GM21515 (cell line): ENCODE data around the gene TLE3.

ENCODE experiments used
- ATAC-seq: cut with Tn5 transposase; IDR thresholded peaks from one replicate; pipeline ENCODE4 v1.9.1; 2021; ENCODE audit not compliant: unreplicated experiment

The TLE3 gene

DNA sequence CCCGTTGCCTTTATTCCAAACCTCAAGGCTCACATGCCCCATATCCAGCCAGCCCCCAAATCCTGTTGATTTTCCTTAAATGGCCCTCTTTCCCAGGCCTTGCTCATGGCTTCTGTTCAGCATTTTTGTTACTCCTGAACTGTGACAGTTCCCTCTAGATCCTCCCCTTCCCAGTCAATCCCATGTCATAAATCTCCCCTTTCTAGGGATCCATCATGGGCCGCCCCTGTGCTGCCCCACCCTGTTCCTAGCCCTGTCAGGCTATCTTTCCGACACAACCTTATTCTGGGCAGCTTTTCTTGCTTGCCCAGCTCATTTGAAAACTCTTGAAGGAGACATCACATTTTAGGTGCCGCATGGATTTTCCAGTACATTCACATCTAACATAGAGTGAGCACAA is 84.8 kb downstream of the TLE3 start:
- ATAC-seq, result no peak

DNA sequence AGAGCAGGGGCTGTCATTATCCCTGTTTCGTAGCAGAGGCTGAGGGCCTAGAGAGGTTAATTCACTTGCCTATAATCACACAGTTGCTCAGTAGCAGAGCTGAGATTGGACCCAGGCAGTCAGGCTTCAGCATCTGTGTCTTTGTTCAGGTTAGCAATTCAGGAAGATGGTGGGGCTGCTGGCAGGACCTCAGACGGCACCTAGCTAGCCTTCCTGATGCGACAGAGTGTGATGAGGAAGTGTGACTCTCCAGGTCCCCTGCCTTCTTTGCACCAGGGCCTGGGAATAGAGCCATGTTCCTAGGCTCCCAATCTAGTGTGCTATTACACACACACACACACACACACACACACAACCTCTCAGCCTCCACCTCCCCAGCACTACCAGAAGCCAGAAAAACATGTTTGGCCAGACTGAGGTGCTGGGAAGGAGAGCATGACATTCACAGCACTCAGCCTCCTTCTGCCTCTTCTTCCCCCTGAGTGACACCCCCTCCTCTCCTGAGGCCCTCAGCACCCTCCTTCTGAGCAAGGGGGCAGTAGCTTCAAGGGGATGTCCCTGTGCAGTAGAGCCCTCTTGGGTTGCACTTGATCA is 88.9 kb downstream of the TLE3 start:
- ATAC-seq, result no peak

DNA sequence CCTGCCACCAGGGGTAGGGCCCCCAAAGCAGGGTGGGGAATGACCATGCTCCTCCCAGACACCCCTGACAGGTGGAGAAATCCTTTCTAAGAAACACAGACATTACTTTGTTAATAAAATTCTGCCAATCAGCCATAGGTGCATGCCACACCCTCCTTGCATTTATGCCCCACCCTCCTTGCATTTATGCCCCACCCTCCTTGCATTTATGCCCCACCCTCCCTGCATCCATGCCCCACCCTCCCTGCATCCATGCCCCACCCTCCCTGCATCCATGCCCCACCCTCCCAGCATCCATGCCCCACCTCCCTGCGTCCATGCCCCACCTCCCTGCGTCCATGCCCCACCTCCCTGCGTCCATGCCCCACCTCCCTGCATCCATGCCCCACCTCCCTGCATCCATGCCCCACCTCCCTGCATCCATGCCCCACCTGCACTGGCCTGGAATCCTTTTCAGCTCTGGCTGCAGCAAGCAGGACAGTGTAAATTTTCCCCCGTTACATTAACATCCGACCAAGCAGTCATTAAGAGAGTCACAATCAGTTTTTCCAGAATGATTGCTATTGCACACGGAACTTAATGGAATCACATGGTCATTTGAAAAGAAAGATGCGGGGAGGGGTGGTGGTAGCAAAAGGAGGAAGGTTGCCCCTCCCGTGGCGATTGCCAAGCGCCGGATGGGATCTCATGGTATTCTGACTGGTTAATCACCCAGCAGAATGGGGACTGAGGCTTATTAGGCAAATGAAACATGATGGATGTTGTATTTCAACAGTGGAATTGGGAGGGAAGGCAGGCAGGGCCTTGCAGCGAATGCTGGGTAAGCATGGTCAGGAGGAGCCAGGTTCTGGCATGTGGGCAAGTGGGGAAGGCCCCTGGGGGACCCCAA is 91.2 kb downstream of the TLE3 start:
- ATAC-seq, result no peak

- no peak for ATAC-seq
Measured at GRCh38 chr15:70004826-70005225, 92.9 kb downstream of the TLE3 start.

GRCh38 chr15:70002897-70003296 is 94.8 kb downstream of the TLE3 start:
- no peak for ATAC-seq

GRCh38 chr15:70001859-70002258 is 95.9 kb downstream of the TLE3 start:
- ATAC-seq, result no peak

- ATAC-seq, result no peak
Measured at GRCh38 chr15:69999392-70000085, 98.2 kb downstream of the TLE3 start.

DNA sequence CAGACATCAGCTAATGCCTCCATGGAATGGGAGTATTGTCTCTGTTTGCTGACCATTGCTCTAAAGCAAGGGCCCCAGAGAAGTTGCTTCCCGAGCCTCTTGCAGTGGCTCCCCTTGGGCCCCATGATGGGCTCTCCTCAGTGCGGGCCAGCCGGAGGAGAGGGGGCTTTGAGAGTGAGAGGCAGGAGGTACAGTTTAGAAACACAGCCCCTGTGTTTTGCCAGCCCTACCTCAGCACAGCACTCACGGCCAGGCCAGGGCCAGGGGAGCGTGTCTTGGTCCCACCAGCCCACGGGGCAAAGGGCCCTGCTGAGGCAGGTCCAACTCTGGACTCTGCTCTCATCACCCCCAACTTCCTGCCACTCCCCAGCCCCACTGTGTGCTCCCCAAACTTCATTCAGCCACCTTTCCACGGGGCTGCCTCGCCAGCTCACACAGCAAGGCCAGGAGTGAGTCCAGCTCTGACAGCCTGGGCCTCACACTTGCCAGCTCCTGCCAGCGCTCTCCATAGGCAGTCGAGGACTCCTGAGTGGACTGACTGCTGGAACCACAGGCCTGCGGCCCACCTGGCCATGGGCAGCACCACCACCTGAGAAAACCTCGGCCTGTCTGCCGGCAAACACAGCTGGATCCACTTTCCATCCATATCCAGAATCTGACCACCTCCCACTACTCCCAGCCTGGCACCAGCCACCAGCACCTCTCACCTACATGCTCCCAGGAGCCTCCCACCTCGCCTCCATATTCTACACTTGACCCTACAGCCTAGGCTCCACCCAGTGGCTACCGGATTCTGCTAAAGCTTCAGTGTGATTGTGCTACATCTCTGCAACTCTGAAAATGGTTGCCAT is 99.0 kb downstream of the TLE3 start:
- no peak for ATAC-seq

DNA sequence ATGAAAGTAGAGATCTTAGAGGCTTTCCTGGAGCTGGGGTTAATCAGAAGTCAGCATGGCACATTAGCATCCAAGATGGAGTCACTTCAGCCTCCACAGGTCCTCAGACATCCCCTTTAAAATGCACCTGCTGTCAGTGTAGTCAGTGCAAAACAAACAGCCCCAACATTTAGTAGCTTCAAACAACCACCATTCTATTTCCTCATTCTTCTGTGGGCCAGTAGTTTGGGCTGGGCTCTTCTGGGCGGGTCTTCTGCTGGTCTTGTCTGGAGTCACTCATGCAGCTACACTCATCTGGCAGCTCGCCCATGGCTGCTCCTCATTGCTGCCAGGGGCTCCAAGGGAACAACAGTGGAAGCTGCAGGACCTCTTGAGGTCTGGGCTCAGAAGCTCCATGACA is 99.9 kb downstream of the TLE3 start:
- ATAC-seq, result no peak
